DOHH2 (cell line): Measurements from ENCODE around the gene PROSER1.

Experiments used
- CTCF ChIP-seq: fragments of 200-600 bp; sonication (generic); IDR thresholded peaks from one replicate; pipeline ENCODE4 v1.5.1; 2014; ENCODE audit warnings: antibody characterized with exemption, mild to moderate bottlenecking, low read depth, low read length; ENCODE audit not compliant: poor library complexity, severe bottlenecking
- EZH2phosphoT487 ChIP-seq: fragments of 200-600 bp; sonication (generic); IDR thresholded peaks from 2 replicates; pipeline ENCODE4 v1.6.1; 2017; ENCODE audit warnings: borderline replicate concordance, mild to moderate bottlenecking, antibody characterized with exemption, low read length, moderate library complexity, mixed read lengths

GRCh38 chr13:39058040-39058439, 20.2 kb upstream of the PROSER1 start:
- TF ChIP-seq CTCF, result no peak
- TF ChIP-seq EZH2phosphoT487, result no peak
